GM19239 (cell line): ENCODE results near the gene INPP4B.
"Not testable (repeated sequence)": the region's sequence is repeated elsewhere in the genome, so short reads cannot be mapped to it uniquely, and the experiment has no call there.

ENCODE experiments used
- DNase-seq: peaks from one replicate; pipeline ENCODE4 v3.0.0; 2011; ENCODE audit warnings: low spot score; ENCODE audit not compliant: insufficient read length
- FAIRE-seq: peaks from 2 replicates; lab custom pipeline; 2011; peaks lifted over from hg19 to GRCh38; lab: Jason Lieb, UNC

INPP4B gene

GRCh38 chr4:142404191-142404611 is 441.9 kb downstream of the INPP4B start:
- DNase-seq: no peak
- no peak for FAIRE-seq

GRCh38 chr4:142402900-142403299 is 443.2 kb downstream of the INPP4B start:
- no peak for DNase-seq
- no peak for FAIRE-seq

GRCh38 chr4:142402156-142402555 is 443.9 kb downstream of the INPP4B start:
- no peak for FAIRE-seq

GRCh38 chr4:142397364-142397991 is 448.6 kb downstream of the INPP4B start:
- not testable (repeated sequence) for DNase-seq, FAIRE-seq

More at GRCh38 chr4:142402156-142402555, 443.9 kb downstream of the INPP4B start:
- DNase-seq: no peak

- DNase-seq (no peak), FAIRE-seq (no peak)
These were observed 449.8 kb downstream of the INPP4B start for GRCh38 chr4:142396279-142396678.

- FAIRE-seq (no peak), DNase-seq (no peak)
These were observed 453.0 kb downstream of the INPP4B start for GRCh38 chr4:142393127-142393526.

GRCh38 chr4:142386856-142387255 is 459.2 kb downstream of the INPP4B start:
- FAIRE-seq (no peak), DNase-seq (no peak)

- DNase-seq: no peak
- no peak for FAIRE-seq
These were observed 459.7 kb downstream of the INPP4B start for GRCh38 chr4:142386449-142386848.

- DNase-seq (no peak), FAIRE-seq (no peak)
These were observed 462.2 kb downstream of the INPP4B start for GRCh38 chr4:142383800-142384470.

GRCh38 chr4:142383354-142383753 is 462.7 kb downstream of the INPP4B start:
- DNase-seq (no peak), FAIRE-seq (no peak)

- DNase-seq (no peak), FAIRE-seq (no peak)
These were observed 466.0 kb downstream of the INPP4B start for GRCh38 chr4:142380052-142380602.

GRCh38 chr4:142379277-142380051 is 466.6 kb downstream of the INPP4B start:
- DNase-seq (no peak), FAIRE-seq (no peak)

GRCh38 chr4:142378179-142378578 is 467.9 kb downstream of the INPP4B start:
- FAIRE-seq (no peak), DNase-seq (no peak)

- FAIRE-seq (no peak), DNase-seq (no peak)
These were observed 468.6 kb downstream of the INPP4B start for GRCh38 chr4:142377342-142378091.

GRCh38 chr4:142376204-142376603 is 469.9 kb downstream of the INPP4B start:
- no peak for DNase-seq
- peak; percentile 11 for FAIRE-seq

- DNase-seq (no peak), FAIRE-seq (no peak)
These were observed 472.5 kb downstream of the INPP4B start for GRCh38 chr4:142373610-142374009.

GRCh38 chr4:142372530-142373260 is 473.4 kb downstream of the INPP4B start:
- no peak for DNase-seq
- no peak for FAIRE-seq

GRCh38 chr4:142369141-142369540 is 477.0 kb downstream of the INPP4B start:
- DNase-seq: no peak
- no peak for FAIRE-seq

- FAIRE-seq (no peak), DNase-seq (no peak)
These were observed 478.5 kb downstream of the INPP4B start for GRCh38 chr4:142367418-142368180.
